Colonic mucosa (tissue), 4 donors: ENCODE data around the gene PARVA. TPM values are rescaled to one million over a fixed set of nuclear protein-coding genes. Genes with fewer than 3 reads are reported as not detected.
A peak's percentile ranks its signal among the peaks of the same experiment; 100 is the strongest.

Experiments
- DNase-seq: peaks from one replicate; pipeline ENCODE4 v3.0.0-alpha.2; 2020
- H3K27ac ChIP-seq: fragments of 200-600 bp; one replicate; pipeline ENCODE4 v1.8.0; 2021
- H3K27me3 ChIP-seq: fragments of 200-600 bp; one replicate; pipeline ENCODE4 v1.8.0; 2021
- H3K36me3 ChIP-seq: fragments of 200-600 bp; one replicate; pipeline ENCODE4 v1.8.0; 2021
- H3K4me1 ChIP-seq: fragments of 200-600 bp; one replicate; pipeline ENCODE4 v1.8.0; 2021; ENCODE audit warnings: mild to moderate bottlenecking
- H3K4me3 ChIP-seq: fragments of 200-600 bp; one replicate; pipeline ENCODE4 v1.8.0; 2021
- H3K9ac ChIP-seq, 2 donors: one replicate each; pipeline ENCODE4 v1.7.0; 2013; ENCODE audit warnings: control low read depth in 2 of 2, low read depth in 2 of 2, low read length in 2 of 2
- H3K9me3 ChIP-seq: fragments of 200-600 bp; one replicate; pipeline ENCODE4 v1.8.0; 2021
- CTCF ChIP-seq: fragments of 200-600 bp; IDR thresholded peaks from one replicate; pipeline ENCODE4 v1.8.0; 2022; ENCODE audit warnings: antibody characterized with exemption, mild to moderate bottlenecking
- intact Hi-C: fragments of 100-400 bp; cut with DNase I; formaldehyde crosslinking; loops from one replicate; pipeline ENCODE4 v1.14.1; 2022
- total RNA-seq, 2 donors: library from RNA; stranded (reverse); fragmentation: NEBNext Ultra II Directional in 1 of 2; extraction: Animal tissue kit (Norgen Biotek cat#: 25700) in 1 of 2; gene quantifications; one replicate each; pipeline ENCODE4 v1.2.1, GENCODE V29; 2021
- donor health status: healthy.
- donor health status: DM: no; HTN: no; CAD: no.
- donor health status: DM: no; HTN: no; CAD: no.

Gene PARVA
- total RNA-seq, 2 donors from 2014 or later = 61.8 to 78.5 TPM

- Histone ChIP-seq H3K9me3 (no peaks in the 10 kb centered on the region), H3K9ac (peak overlapping the region in 1 of 2 donors; percentile 35), H3K27ac (peak overlapping the region; percentile 3), H3K4me1 (no peaks in the 10 kb centered on the region), H3K4me3 (no peak overlapping the region), H3K36me3 (no peaks in the 10 kb centered on the region), H3K27me3 (no peaks in the 10 kb centered on the region)
- DNase-seq = no peak
- TF ChIP-seq CTCF = no peak
- intact Hi-C loops = loop anchor here (10.0 kb wide), 2 partner anchors 250 to 480 kb away; no protein-coding TSS in a partner anchor
These were observed 37.2 kb downstream of the PARVA start for GRCh38 chr11:12414611-12415010.

- no peaks in the 10 kb centered on the region for H3K36me3 ChIP-seq
- H3K4me3 ChIP-seq = no peak overlapping the region
- H3K27ac ChIP-seq = peak overlapping the region; percentile 3
- no peaks in the 10 kb centered on the region for H3K9me3 ChIP-seq
- TF ChIP-seq CTCF = no peak
- intact Hi-C loops = loop anchor here (10.0 kb wide), 2 partner anchors 249 to 479 kb away; no protein-coding TSS in a partner anchor
- DNase-seq = no peak
- H3K27me3 ChIP-seq = no peaks in the 10 kb centered on the region
- H3K9ac ChIP-seq = no peak overlapping the region
- H3K4me1 ChIP-seq = no peaks in the 10 kb centered on the region
These were observed 38.1 kb downstream of the PARVA start for GRCh38 chr11:12415342-12415966.

- Histone ChIP-seq H3K9me3 (no peaks in the 10 kb centered on the region), H3K9ac (no peak overlapping the region), H3K4me1 (no peaks in the 10 kb centered on the region), H3K4me3 (no peak overlapping the region), H3K27ac (no peak overlapping the region), H3K27me3 (no peaks in the 10 kb centered on the region), H3K36me3 (no peaks in the 10 kb centered on the region)
- intact Hi-C loops = loop anchor here (10.0 kb wide), 2 partner anchors 248 to 478 kb away; no protein-coding TSS in a partner anchor
- TF ChIP-seq CTCF = no peak
- DNase-seq = no peak
These were observed 39.2 kb downstream of the PARVA start for GRCh38 chr11:12416552-12416951.

- H3K36me3 ChIP-seq = no peaks in the 10 kb centered on the region
- no peak overlapping the region for H3K9ac ChIP-seq
- intact Hi-C loops = loop anchor here (10.0 kb wide), 2 partner anchors 247 to 477 kb away; no protein-coding TSS in a partner anchor
- no peaks in the 10 kb centered on the region for H3K4me1 ChIP-seq
- H3K27me3 ChIP-seq = no peaks in the 10 kb centered on the region
- no peaks in the 10 kb centered on the region for H3K9me3 ChIP-seq
- H3K4me3 ChIP-seq = no peak overlapping the region
- no peak for TF ChIP-seq CTCF
- DNase-seq = no peak
- H3K27ac ChIP-seq = peak overlapping the region; percentile 27
These were observed 40.6 kb downstream of the PARVA start for GRCh38 chr11:12417691-12418611.

GRCh38 chr11:12420040-12420439, 42.7 kb downstream of the PARVA start:
- H3K27ac ChIP-seq = no peak overlapping the region
- DNase-seq = no peak
- H3K4me3 ChIP-seq = no peak overlapping the region
- H3K36me3 ChIP-seq = no peaks in the 10 kb centered on the region
- no peak for TF ChIP-seq CTCF
- H3K9me3 ChIP-seq = no peaks in the 10 kb centered on the region
- intact Hi-C loops = no loop called here
- H3K9ac ChIP-seq = no peak overlapping the region
- no peaks in the 10 kb centered on the region for H3K27me3 ChIP-seq
- H3K4me1 ChIP-seq = no peaks in the 10 kb centered on the region
